Vagina (tissue), 2 donors: ENCODE results near the gene AGT.

Experiments used
- CTCF ChIP-seq, 3 experiments: fragments of 450-650 bp in 2 of 3; fragments of 200-600 bp in 1 of 3; sonication (generic) in 1 of 3; IDR thresholded peaks; one replicate each; pipeline ENCODE4 v1.5.1; 2017 to 2019; ENCODE audit warnings: antibody characterized with exemption in 3 of 3, mild to moderate bottlenecking in 2 of 3, moderate library complexity in 2 of 3
- POLR2A ChIP-seq, 2 donors: fragments of 450-650 bp; IDR thresholded peaks; one replicate each; pipeline ENCODE4 v1.6.1; 2017; ENCODE audit warnings: antibody characterized with exemption in 2 of 2, mild to moderate bottlenecking in 2 of 2, moderate library complexity in 2 of 2

- no peak for TF ChIP-seq CTCF (IDR thresholded peaks at IDR 0.05)
- no peak for TF ChIP-seq POLR2A (IDR thresholded peaks at IDR 0.05)
Measured at GRCh38 chr1:230746617-230747016, 32.7 kb upstream of the AGT start.
